Lung (tissue), 12 donors: ENCODE results near the gene TRIM17. TPM values are rescaled to one million over a fixed set of nuclear protein-coding genes. Genes with fewer than 3 reads are reported as not detected.

Source experiments
- ATAC-seq: fragments of 200-7000 bp; cut with Tn5 transposase; one replicate; pipeline ENCODE4 v1.9.1; 2020; ENCODE audit warnings: moderate number of reproducible peaks; ENCODE audit not compliant: insufficient read depth, low FRiP score
- DNase-seq, 3 donors: peaks; one replicate each; pipeline ENCODE4 v3.0.0-alpha.2; 2013 to 2017
- H3K27ac ChIP-seq, 2 donors: one replicate each; pipeline ENCODE4 v1.5.1; 2013; ENCODE audit warnings: mild to moderate bottlenecking in 2 of 2, moderate library complexity in 2 of 2, control low read depth in 1 of 2, inconsistent platforms in 1 of 2, low read depth in 1 of 2, low read length in 1 of 2
- H3K27me3 ChIP-seq, 3 donors: one replicate each; pipeline ENCODE4 v1.5.1; 2013; ENCODE audit warnings: low read length in 2 of 3; ENCODE audit not compliant: control insufficient read depth in 3 of 3, insufficient read depth in 3 of 3
- H3K36me3 ChIP-seq, 4 donors: one replicate each; pipeline ENCODE4 v1.5.1; 2013; ENCODE audit warnings: low read length in 4 of 4, mild to moderate bottlenecking in 1 of 4, moderate library complexity in 1 of 4; ENCODE audit not compliant: control insufficient read depth in 4 of 4, insufficient read depth in 4 of 4
- H3K4me1 ChIP-seq, 5 donors: one replicate each; pipeline ENCODE4 v1.5.1; 2013; ENCODE audit warnings: low read length in 5 of 5, mild to moderate bottlenecking in 2 of 5, moderate library complexity in 1 of 5; ENCODE audit not compliant: control insufficient read depth in 5 of 5, insufficient read depth in 5 of 5
- H3K4me3 ChIP-seq: one replicate; pipeline ENCODE4 v1.5.1; 2013; ENCODE audit warnings: mild to moderate bottlenecking, control low read depth, moderate library complexity
- H3K9ac ChIP-seq, 2 donors: one replicate each; pipeline ENCODE4 v1.5.1; 2013; ENCODE audit warnings: low read length in 2 of 2, control low read depth in 1 of 2; ENCODE audit not compliant: insufficient read depth in 1 of 2
- H3K9me3 ChIP-seq, 4 donors: one replicate each; pipeline ENCODE4 v1.5.1; 2013; ENCODE audit warnings: low read length in 3 of 4, mild to moderate bottlenecking in 1 of 4, moderate library complexity in 1 of 4; ENCODE audit not compliant: control insufficient read depth in 4 of 4, insufficient read depth in 3 of 4
- CTCF ChIP-seq: IDR thresholded peaks from 2 replicates; pipeline ENCODE4 v1.5.1; 2012; ENCODE audit warnings: mild to moderate bottlenecking; ENCODE audit errors: control extremely low read depth, extremely low read depth
- WGBS, 2 donors: extraction: QIAGEN DNeasy Blood & Tissue Kit; methylation state at CpG; one replicate each; pipeline ENCODE4 v1.1.7; 2013; 5-methylcytosine and 5-hydroxymethylcytosine counted together
- polyA plus RNA-seq, 2 donors: library from polyadenylated mRNA; stranded (reverse); fragments of 200-250 nt; gene quantifications; one replicate each; pipeline ENCODE4 v1.2.1, GENCODE V29; 2013
- total RNA-seq, 2 donors: library from RNA; depleted of rRNA in 1 of 2; stranded (reverse); fragments of >200 nt in 1 of 2; gene quantifications; one replicate each; pipeline ENCODE4 v1.2.1, GENCODE V29; 2014 to 2021
- donor health status: control.
- donor health status: control.
- donor health status: Bipolar disorder and iron deficiency.
- donor health status: healthy.
- donor health status: DM: yes; HTN: yes; CAD: no.

Gene TRIM17
- total and polyA plus RNA-seq, 4 donors = 1.0 to 3.3 (median 1.8) TPM

DNA sequence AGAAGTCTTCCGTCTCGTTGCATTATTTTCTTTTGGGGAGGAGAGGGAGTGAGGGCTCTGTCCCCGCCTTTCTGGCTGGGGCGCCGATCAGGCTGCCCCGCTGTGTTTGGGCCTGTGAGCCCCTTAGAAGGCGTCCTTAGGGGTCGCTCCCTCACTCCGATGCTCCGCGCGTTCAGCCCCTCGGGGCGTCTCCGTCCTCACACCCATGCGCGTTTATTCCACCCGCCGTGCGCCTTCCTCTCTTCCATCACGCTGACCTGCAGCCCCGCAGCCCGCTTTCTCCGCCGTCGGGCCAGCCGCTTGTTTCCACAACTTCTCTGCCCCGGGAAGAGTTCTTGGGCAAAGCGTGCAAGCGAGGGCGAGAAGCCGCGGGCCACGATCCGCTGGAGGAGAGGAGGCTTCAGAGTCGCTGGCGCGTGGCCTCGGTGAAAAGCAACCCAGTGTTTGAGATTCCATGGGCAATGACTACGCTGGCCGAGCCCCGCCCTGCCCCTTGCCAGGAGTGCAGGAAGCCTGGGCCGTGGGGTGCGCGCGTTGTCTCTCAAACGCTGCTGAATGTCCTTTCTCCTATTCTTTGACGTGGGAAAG, 37.7 kb downstream of the TRIM17 start:
- no peak for TF ChIP-seq CTCF
- peaks cover 0 to 28% (median 5%) of the 10 kb centered on the region in 5 donors for H3K4me1 ChIP-seq
- DNase-seq = peak; percentile 25 to 32 (median 27)
- peak overlapping the region in 1 of 2 donors; percentile 41 for H3K27ac ChIP-seq
- H3K4me3 ChIP-seq = peak overlapping the region; percentile 34
- no peaks in the 10 kb centered on the region for H3K27me3 ChIP-seq
- 4 to 9% methylated on average over 48 of the region's 48 CpGs for WGBS, 2 donors
- no peaks in the 10 kb centered on the region for H3K9me3 ChIP-seq
- peaks cover 0 to 5% (median 1%) of the 10 kb centered on the region in 4 donors for H3K36me3 ChIP-seq
- H3K9ac ChIP-seq = peak overlapping the region in 1 of 2 donors; percentile 46
- ATAC-seq = no peak

DNA sequence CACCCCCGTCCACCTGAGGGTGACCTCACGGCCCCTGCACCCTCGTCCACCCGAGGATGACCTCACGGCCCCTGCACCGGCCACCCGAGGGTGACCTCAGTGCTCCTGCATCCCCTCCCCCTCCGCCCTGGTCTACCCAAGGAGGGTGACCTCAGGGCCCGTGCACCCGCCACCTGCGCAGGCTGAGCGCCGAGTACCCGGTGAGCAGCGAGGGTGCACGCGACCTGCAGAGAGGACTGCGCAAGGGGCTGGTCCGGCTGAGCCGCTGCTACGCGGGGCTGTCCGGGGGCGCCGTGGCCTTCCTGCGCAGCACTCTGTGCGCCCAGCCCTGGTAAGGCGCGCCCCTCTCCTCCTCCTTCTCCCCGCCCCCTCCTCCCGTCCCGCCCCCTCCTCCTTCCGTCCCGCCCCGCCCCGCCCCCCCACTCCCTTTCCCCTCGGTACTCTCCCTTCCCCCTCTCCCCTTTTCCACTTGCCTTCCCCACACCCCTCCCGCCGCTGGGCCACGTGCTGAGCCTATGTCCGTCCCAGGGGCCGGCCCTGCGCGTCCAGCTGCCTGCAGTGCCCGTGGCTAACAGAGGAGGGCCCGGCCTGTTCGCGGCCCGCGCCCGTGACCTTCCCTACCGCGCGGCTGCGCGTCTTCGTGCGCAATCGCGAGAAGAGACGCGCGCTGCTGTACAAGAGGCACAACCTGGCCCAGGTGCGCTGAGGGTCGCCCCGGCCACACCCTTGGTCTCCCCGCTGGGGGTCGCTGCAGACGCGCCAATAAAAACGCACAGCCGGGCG, 38.4 kb downstream of the TRIM17 start:
- Histone ChIP-seq H3K4me1 (peaks cover 0 to 28% (median 5%) of the 10 kb centered on the region in 5 donors), H3K4me3 (peak overlapping the region; percentile 34), H3K9ac (peak overlapping the region in 1 of 2 donors; percentile 46), H3K9me3 (no peaks in the 10 kb centered on the region), H3K27me3 (no peaks in the 10 kb centered on the region), H3K36me3 (peaks cover 0 to 5% (median 1%) of the 10 kb centered on the region in 4 donors), H3K27ac (no peak overlapping the region)
- ATAC-seq = peak; percentile 54
- WGBS, 2 donors = 9 to 13% methylated on average over 52 to 72 of the region's 73 CpGs
- peak; percentile 92 to 95 (median 94) for DNase-seq
- TF ChIP-seq CTCF = no peak

DNA sequence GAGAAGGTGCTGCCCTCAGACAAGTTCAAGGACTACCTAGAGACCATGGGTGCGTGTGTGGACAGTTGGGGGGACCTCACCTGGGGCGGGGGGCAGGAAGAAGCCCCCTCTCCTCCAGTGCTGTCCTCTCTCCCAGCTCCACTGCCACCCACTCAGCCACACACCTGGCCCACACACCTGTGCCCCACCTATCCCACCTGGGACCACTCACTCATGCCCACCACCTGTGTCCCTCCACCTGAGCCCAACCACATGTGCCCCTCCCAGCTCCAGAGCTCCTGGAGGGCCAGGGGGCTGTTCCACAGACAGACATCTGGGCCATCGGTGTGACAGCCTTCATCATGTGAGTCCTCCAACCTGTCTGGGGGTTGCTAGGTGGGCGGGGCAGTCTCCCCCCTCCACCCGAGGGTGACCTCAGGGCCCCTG, 39.0 kb downstream of the TRIM17 start:
- H3K9me3 ChIP-seq = no peaks in the 10 kb centered on the region
- no peaks in the 10 kb centered on the region for H3K27me3 ChIP-seq
- H3K27ac ChIP-seq = no peak overlapping the region
- H3K36me3 ChIP-seq = peaks cover 0 to 5% (median 1%) of the 10 kb centered on the region in 4 donors
- no peak overlapping the region for H3K9ac ChIP-seq
- DNase-seq (no peak), ATAC-seq (no peak)
- WGBS, 2 donors = 77 to 78% methylated on average over 5 of the region's 5 CpGs
- TF ChIP-seq CTCF = no peak
- peaks cover 0 to 28% (median 5%) of the 10 kb centered on the region in 5 donors for H3K4me1 ChIP-seq
- no peak overlapping the region for H3K4me3 ChIP-seq
